ENCODE measurements around the gene ELAVL1. TPM values are rescaled to one million over a fixed set of nuclear protein-coding genes. Genes with fewer than 3 reads are reported as not detected.

The ELAVL1 gene
- total RNA-seq, 1 donor from 2014 or later = 37.4 TPM

- DNase-seq (ENCODE audit: low read depth) (no peak), FAIRE-seq (no peak)
- Histone ChIP-seq H3K4me3 (ENCODE audit: low read depth, low read length) (no peak overlapping the region), H3K36me3 (ENCODE audit: control insufficient read depth, insufficient read depth, low read length) (peaks cover 42% of the 10 kb centered on the region), H3K27me3 (ENCODE audit: control insufficient read depth, insufficient read depth, low read length) (no peaks in the 10 kb centered on the region)
- TF ChIP-seq CTCF (IDR thresholded peaks at IDR 0.05; ENCODE audit: insufficient read depth, low read length, severe bottlenecking) = no peak
These were observed 25.9 kb downstream of the ELAVL1 start for GRCh38 chr19:7979559-7979958.

- Histone ChIP-seq H3K27me3 (ENCODE audit: control insufficient read depth, insufficient read depth, low read length) (no peaks in the 10 kb centered on the region), H3K4me3 (ENCODE audit: low read depth, low read length) (no peak overlapping the region), H3K36me3 (ENCODE audit: control insufficient read depth, insufficient read depth, low read length) (peaks cover 39% of the 10 kb centered on the region)
- TF ChIP-seq CTCF (IDR thresholded peaks at IDR 0.05; ENCODE audit: insufficient read depth, low read length, severe bottlenecking) = no peak
- DNase-seq (ENCODE audit: low read depth) (no peak), FAIRE-seq (no peak)
These were observed 26.4 kb downstream of the ELAVL1 start for GRCh38 chr19:7979011-7979410.

- DNase-seq (ENCODE audit: low read depth) (no peak), FAIRE-seq (peak; percentile 23)
- Histone ChIP-seq H3K36me3 (ENCODE audit: control insufficient read depth, insufficient read depth, low read length) (peaks cover 38% of the 10 kb centered on the region), H3K4me3 (ENCODE audit: low read depth, low read length) (no peak overlapping the region), H3K27me3 (ENCODE audit: control insufficient read depth, insufficient read depth, low read length) (no peaks in the 10 kb centered on the region)
- no peak for TF ChIP-seq CTCF (IDR thresholded peaks at IDR 0.05; ENCODE audit: insufficient read depth, low read length, severe bottlenecking)
These were observed 27.1 kb downstream of the ELAVL1 start for GRCh38 chr19:7978179-7978825.

GRCh38 chr19:7977723-7978040 lies 27.8 kb downstream of the ELAVL1 start:
- Histone ChIP-seq H3K36me3 (ENCODE audit: control insufficient read depth, insufficient read depth, low read length) (peaks cover 35% of the 10 kb centered on the region), H3K4me3 (ENCODE audit: low read depth, low read length) (no peak overlapping the region), H3K27me3 (ENCODE audit: control insufficient read depth, insufficient read depth, low read length) (no peaks in the 10 kb centered on the region)
- DNase-seq (ENCODE audit: low read depth) (no peak), FAIRE-seq (no peak)
- no peak for TF ChIP-seq CTCF (IDR thresholded peaks at IDR 0.05; ENCODE audit: insufficient read depth, low read length, severe bottlenecking)

GRCh38 chr19:7977021-7977722 lies 28.3 kb downstream of the ELAVL1 start:
- DNase-seq (ENCODE audit: low read depth) (no peak), FAIRE-seq (peak; percentile 40)
- Histone ChIP-seq H3K27me3 (ENCODE audit: control insufficient read depth, insufficient read depth, low read length) (no peaks in the 10 kb centered on the region), H3K36me3 (ENCODE audit: control insufficient read depth, insufficient read depth, low read length) (peaks cover 29% of the 10 kb centered on the region), H3K4me3 (ENCODE audit: low read depth, low read length) (no peak overlapping the region)
- TF ChIP-seq CTCF (IDR thresholded peaks at IDR 0.05; ENCODE audit: insufficient read depth, low read length, severe bottlenecking) = no peak

Measured in bronchial epithelial cell (primary cell).